Stimulated activated memory B cell treated with anti-CD40 and anti-IgM and Interleukin-4, amounts not matched to agents 10 μg/mL and 1 μg/mL and 100 μg/mL, for 72 hours (primary cell): Measurements from ENCODE around the gene UBR4.

Experiments used
- ATAC-seq: fragments of 150-1000 bp; cut with Tn5 transposase; 2 replicates; pipeline ENCODE4 v1.10.0; 2021
- H3K27ac Mint-ChIP-seq: one replicate; pipeline ENCODE4 v1.8.0; 2022; ENCODE audit warnings: mild to moderate bottlenecking, mixed read lengths
- H3K27me3 Mint-ChIP-seq: one replicate; pipeline ENCODE4 v1.8.0; 2022; ENCODE audit warnings: mixed read lengths
- H3K36me3 Mint-ChIP-seq: one replicate; pipeline ENCODE4 v1.8.0; 2022; ENCODE audit warnings: mixed read lengths
- H3K4me1 Mint-ChIP-seq: one replicate; pipeline ENCODE4 v1.8.0; 2022; ENCODE audit warnings: mixed read lengths
- H3K4me3 Mint-ChIP-seq: one replicate; pipeline ENCODE4 v1.8.0; 2022; ENCODE audit warnings: mild to moderate bottlenecking, moderate library complexity, mixed read lengths
- H3K9me3 Mint-ChIP-seq: one replicate; pipeline ENCODE4 v1.8.0; 2022; ENCODE audit warnings: mixed read lengths

The UBR4 gene

DNA sequence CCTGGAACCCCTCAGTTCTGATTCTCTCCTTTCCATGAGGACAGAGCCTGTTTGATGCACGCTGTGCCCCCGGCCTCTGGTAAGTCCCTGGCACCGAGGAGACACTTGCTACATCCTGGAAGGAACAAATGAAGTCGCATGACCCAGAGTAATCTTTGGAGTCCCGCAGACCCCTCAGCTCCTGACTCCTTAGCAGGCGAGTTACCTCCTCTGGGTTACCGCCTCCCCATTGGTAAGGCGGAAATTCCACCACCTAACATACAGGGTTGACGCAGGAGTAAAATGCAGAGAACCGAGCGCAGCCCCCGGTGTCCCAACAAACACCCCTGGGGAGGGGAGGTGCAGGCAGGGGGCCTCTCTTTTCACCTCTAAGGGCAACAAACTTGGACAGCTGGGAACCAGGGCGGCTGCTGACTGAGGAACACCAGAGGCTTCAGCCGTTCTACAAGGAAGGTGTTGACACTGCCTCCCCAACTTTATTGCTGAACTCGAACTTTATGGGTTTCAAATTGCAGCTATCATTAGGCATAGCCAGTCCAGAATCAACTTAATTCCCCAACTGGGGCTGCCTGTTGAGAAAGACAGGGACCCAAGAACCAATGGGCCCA lies 138.3 kb downstream of the UBR4 start:
- H3K36me3 Mint-ChIP-seq: peaks cover 41% of the 10 kb centered on the region
- H3K9me3 Mint-ChIP-seq: no peaks in the 10 kb centered on the region
- no peak overlapping the region for H3K27ac Mint-ChIP-seq
- H3K4me3 Mint-ChIP-seq: no peak overlapping the region
- no peak for ATAC-seq
- H3K4me1 Mint-ChIP-seq: no peaks in the 10 kb centered on the region
- no peaks in the 10 kb centered on the region for H3K27me3 Mint-ChIP-seq

DNA sequence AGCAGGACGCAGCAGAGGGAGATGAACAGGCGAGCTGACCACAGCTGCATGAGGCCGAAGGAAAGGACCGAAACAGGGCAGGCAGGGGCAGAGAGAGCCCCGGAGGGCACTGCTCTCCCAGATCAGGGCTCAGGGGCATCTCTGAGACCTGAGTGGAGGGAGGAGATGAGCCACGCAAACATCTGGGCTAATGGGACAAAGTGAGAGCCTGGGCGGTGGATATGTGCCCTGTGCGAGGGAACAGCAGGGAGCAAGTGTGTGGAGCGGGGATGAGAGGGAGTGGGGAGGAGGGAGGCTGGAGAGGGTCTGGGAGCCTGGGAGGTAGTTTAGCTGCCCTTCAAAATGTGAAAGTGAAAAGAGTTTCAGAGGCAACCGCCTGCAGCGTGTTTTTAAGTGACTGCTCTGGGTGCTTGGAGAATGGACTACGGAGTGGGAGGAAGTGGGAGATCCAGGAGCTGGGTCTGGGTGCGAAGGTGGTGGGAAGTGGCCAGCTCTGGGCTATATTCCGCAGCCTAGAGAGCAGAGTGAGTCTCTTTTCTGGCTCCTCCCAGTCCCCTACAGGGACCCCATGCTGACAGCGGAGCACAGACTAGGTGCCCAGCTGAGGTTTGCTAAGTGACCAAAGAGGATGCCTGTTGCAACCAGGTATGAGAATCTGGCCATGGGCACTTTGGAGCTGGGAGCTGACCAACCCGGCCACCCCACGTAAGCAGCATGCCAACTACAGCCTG lies 139.0 kb downstream of the UBR4 start:
- H3K9me3 Mint-ChIP-seq: no peaks in the 10 kb centered on the region
- no peaks in the 10 kb centered on the region for H3K27me3 Mint-ChIP-seq
- ATAC-seq: no peak
- H3K36me3 Mint-ChIP-seq: peaks cover 33% of the 10 kb centered on the region
- H3K4me3 Mint-ChIP-seq: no peak overlapping the region
- H3K27ac Mint-ChIP-seq: no peak overlapping the region
- no peaks in the 10 kb centered on the region for H3K4me1 Mint-ChIP-seq

DNA sequence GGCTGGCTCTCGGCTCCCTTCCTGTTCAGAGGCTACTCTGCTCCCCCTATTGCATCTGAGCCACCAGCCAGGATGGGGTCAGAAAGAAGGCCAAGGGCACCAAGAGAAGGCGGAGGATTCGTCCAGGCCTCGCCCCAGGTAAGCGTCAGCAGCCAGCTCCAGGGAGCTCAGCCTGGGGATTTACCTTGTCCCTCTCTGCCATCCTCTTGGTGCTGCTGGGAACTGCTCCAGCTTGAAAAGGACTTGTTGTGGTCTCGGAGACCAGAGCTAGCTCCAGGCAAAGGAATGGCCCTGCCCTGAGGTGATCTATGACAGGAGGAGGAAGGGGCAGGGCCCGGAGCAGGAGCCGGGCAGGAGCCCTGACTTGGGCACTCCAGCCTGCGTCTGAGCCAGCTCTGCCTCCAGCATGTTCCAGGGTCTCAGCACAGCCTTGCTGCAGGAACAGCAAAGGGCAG lies 139.8 kb downstream of the UBR4 start:
- ATAC-seq: no peak
- no peak overlapping the region for H3K4me3 Mint-ChIP-seq
- no peaks in the 10 kb centered on the region for H3K27me3 Mint-ChIP-seq
- no peaks in the 10 kb centered on the region for H3K4me1 Mint-ChIP-seq
- H3K9me3 Mint-ChIP-seq: no peaks in the 10 kb centered on the region
- no peak overlapping the region for H3K27ac Mint-ChIP-seq
- H3K36me3 Mint-ChIP-seq: peaks cover 25% of the 10 kb centered on the region

DNA sequence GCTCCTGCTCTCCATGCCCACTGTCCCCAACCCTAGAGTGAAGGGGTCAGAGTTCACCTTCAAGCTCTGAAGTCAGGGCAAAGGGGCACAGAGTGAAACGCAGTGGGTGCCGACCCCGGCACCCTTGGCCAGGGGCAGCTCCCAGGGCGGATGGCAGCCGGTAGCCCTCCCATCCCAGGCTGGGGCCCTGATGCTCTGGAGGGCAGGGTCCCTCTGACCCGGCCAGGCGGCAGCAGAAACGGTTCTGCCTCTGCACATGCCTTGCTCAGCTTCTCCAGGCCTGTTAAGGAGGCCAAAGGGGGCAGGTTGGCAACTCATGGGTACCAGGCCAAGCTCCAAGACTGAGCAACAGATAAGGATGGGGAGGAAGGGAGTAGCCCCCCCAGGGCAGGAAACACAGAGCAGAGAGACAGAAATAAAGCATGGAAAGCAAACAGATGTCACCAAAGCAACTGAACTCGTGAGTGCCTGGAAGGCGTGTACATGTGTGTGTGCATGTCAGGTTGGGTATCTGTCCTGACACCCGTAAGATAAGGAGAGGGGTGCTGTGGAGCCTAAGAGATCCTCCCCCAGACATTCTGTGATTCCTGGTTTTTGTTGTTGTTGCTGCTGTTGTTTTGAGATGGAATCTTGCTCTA lies 141.3 kb downstream of the UBR4 start:
- H3K9me3 Mint-ChIP-seq: no peaks in the 10 kb centered on the region
- no peaks in the 10 kb centered on the region for H3K27me3 Mint-ChIP-seq
- H3K27ac Mint-ChIP-seq: no peak overlapping the region
- no peak for ATAC-seq
- no peaks in the 10 kb centered on the region for H3K4me1 Mint-ChIP-seq
- no peak overlapping the region for H3K4me3 Mint-ChIP-seq
- peaks cover 10% of the 10 kb centered on the region for H3K36me3 Mint-ChIP-seq

DNA sequence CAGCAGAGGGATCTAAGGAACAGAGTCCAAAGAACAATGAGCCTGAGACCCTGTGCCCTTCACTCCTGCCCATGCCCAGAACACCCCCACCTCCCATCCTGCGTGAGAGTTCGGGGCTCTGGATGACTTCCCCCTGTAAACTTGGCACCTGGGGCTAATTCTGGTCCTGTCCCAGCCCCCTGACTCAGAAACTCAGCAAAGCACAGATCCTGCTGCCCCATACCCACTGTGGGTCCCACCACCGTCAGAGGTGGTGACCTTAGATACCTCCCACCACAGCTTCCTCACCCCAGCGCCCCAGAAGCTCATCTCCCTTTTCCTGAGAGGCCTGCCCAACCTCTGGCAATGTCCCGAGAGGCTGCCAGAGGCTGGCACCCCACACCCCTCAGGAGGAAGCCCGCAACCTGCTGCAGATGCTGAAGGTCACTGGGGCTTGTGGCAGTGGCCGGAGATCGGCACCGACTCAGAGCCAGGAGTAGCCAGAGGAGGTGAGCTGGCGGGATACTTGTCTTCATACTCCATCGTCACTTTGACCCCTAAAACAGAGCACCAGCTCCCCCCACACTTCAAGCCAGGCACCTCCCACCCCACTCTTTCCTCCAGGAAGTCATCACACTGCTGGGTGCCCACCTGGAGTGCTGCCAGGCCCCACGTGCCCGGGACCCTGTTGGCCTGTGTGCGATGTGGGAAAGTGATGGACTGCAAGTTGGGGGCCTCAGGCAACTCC lies 142.0 kb downstream of the UBR4 start:
- Mint-ChIP-seq H3K27me3 (no peaks in the 10 kb centered on the region), H3K4me3 (no peak overlapping the region), H3K27ac (no peak overlapping the region), H3K9me3 (no peaks in the 10 kb centered on the region), H3K4me1 (no peaks in the 10 kb centered on the region), H3K36me3 (peaks cover 4% of the 10 kb centered on the region)
- ATAC-seq: no peak

DNA sequence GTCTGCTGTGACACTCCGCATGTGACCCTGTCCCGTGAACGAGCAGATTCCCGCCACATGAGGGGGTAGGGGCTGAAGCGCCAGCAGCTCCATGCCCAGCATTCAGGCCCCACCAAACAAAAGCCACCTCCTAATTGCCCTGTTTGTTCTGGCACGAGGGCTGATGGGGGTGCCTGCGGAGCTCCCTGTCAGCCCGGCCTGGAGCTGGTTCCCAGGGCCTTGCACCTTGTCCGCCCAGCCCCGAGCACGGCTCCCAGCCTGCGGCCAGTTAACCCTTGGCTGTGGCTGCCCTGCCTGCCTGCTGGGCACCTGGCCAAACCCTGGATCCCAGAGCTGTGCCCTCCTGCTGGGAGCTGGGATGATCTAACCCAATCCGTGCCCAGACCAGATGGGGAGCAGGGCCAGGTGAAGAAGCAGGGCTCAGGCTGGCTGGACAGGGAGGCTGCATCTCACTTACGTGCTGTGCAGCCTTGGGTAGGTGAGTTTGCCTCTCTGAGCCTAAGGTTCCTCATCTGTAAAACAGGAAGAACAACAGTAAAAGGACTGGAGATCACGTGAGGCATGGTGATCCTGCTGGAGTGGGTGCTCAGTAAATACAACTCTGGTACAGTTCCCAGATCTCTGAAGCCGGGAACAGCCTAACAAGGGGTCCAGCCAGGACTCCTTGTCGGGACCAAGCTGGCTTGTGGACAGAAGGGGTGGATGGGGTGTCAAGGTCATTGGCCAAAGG lies 142.7 kb downstream of the UBR4 start:
- Mint-ChIP-seq H3K36me3 (no peaks in the 10 kb centered on the region), H3K4me3 (no peak overlapping the region), H3K9me3 (no peaks in the 10 kb centered on the region), H3K27ac (no peak overlapping the region), H3K4me1 (no peaks in the 10 kb centered on the region), H3K27me3 (no peaks in the 10 kb centered on the region)
- ATAC-seq: no peak

DNA sequence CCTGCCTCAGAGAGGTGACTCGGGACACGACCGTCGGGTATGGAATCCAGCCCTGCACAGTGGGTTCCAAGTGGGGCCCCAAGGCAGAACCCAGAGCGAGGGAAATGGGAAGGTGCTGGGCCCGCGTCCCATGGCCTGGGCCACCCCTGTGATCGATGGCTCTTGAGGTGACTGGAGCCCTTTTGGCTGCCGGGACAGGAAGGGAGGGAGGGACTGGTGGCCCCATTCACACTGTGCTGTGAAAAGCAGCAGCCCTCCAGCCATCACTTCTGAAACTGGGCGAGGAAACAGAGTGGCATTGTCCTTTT lies 143.2 kb downstream of the UBR4 start:
- Mint-ChIP-seq H3K27ac (no peak overlapping the region), H3K4me3 (no peak overlapping the region)
- no peak for ATAC-seq

DNA sequence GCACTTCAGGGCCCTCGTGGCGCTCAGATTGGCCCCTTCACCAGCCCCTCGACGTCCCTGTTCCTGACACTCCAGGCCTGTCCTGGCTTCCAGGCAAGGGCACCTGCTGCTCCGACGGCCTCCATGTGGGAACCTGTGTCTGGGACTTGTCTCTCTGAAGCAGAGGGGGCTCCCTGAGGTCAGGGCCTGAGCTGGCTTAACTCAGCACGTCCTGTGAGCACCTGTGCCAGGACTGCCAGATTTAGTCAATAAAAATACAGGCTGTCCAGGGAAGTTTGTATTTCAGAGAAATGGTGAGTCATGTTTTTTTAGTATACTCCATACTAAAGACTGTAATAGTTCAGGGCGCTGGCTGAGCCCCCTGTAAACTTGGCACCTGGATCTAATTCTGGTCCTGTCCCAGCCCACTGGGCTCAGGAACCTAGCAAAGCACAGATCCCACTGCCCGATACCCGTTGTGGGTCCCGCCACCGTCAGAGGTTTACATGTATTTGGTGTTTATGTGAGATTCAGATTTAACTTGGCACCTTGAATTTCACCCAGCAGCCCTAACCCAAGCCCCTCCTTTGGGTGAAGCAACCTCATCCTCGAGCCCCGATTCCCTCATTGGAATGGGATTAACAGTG lies 143.7 kb downstream of the UBR4 start:
- Mint-ChIP-seq H3K4me1 (no peaks in the 10 kb centered on the region), H3K9me3 (peaks cover 1% of the 10 kb centered on the region), H3K36me3 (no peaks in the 10 kb centered on the region), H3K27ac (no peak overlapping the region), H3K27me3 (no peaks in the 10 kb centered on the region), H3K4me3 (no peak overlapping the region)
- no peak for ATAC-seq

More for the DNA sequence above, 143.2 kb downstream of the UBR4 start:
- Mint-ChIP-seq H3K9me3 (no peaks in the 10 kb centered on the region), H3K36me3 (no peaks in the 10 kb centered on the region), H3K4me1 (no peaks in the 10 kb centered on the region), H3K27me3 (no peaks in the 10 kb centered on the region)

DNA sequence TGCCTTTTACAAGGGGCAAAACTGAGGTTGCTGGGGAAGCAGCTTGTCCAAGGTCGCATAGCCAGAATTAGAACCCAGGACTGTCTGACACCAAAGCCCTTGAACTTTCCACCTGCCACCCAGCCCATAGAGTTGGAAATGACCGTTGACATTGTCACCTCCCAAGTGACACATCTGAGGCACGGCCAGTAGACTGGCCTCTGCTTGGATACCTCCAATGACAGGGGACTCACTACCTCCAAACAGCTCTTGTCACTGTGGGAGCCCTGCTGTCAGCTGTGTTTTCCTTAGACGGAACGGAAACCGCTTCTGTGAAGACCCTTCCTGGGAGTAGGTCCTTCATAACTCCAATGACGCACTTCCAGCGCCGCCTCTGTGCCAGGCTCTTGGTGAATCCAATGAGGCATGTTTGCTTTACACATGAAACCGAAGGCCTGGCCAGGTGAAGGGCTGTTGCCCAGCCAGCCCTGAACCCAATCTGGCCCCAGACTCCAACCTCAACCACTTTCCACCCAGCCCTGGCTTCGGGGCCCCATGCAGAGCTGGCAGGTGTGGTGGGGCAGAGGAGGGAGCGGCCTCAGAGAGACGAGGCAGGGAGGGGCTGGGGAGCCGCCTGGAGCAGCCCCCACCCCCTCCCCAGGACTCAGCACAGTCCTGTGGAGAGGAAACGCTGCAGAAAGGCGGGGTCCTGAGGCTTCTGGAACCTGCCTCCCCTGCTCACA lies 144.4 kb downstream of the UBR4 start:
- H3K9me3 Mint-ChIP-seq: peaks cover 4% of the 10 kb centered on the region
- H3K4me1 Mint-ChIP-seq: no peaks in the 10 kb centered on the region
- no peak overlapping the region for H3K27ac Mint-ChIP-seq
- H3K36me3 Mint-ChIP-seq: no peaks in the 10 kb centered on the region
- ATAC-seq: no peak
- H3K27me3 Mint-ChIP-seq: no peaks in the 10 kb centered on the region
- H3K4me3 Mint-ChIP-seq: no peak overlapping the region

DNA sequence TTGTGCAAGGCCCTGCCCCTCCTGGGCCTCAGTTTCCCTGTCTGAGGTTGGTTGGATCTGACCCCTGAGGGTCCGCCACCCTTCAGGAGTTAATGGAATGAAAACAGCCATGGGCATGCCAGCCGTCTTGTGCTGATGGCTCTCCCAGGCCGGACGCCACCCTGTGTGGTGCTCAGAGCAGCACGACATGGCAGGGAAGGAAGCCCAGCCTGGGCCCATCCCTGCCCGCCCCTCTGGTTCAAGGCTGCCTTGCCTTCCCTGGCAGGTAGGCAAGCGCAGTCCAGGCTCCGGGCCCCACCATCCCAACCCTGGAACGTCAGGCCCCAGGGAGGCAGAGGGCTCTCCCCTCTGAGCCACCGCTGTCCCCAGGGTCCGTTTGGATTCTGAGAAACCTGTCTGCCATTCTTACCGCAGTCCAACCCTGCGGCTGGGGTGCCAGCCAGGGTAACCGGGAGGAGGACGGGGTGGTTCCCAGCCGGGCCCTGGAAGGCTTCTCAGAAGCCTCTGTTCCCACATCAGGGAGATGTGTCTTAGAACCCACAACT lies 145.1 kb downstream of the UBR4 start:
- no peaks in the 10 kb centered on the region for H3K27me3 Mint-ChIP-seq
- no peaks in the 10 kb centered on the region for H3K36me3 Mint-ChIP-seq
- H3K4me1 Mint-ChIP-seq: no peaks in the 10 kb centered on the region
- no peak overlapping the region for H3K4me3 Mint-ChIP-seq
- no peak for ATAC-seq
- H3K27ac Mint-ChIP-seq: no peak overlapping the region
- H3K9me3 Mint-ChIP-seq: peaks cover 4% of the 10 kb centered on the region

DNA sequence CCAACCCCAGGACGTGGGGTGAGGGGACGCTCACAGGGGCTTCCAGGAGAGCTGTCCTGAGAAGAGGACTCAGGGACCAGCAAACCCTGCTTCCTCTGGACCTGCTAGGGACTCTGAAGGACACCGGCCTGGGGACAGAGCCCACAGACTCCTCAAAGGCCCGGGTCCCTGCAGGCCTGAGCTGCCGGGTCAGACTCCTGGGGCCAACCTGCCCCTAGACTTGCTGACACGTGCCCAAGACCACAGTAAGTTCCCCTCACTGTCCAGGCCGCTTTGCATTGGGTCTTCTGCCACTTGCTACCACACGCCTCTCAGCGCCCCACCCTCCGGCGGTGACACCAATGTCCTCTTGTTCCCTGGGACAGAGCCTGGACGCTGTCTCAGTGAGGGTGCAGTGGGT lies 146.9 kb downstream of the UBR4 start:
- Mint-ChIP-seq H3K4me3 (no peak overlapping the region), H3K4me1 (no peaks in the 10 kb centered on the region), H3K27ac (no peak overlapping the region), H3K27me3 (peaks cover 9% of the 10 kb centered on the region), H3K36me3 (no peaks in the 10 kb centered on the region), H3K9me3 (peaks cover 4% of the 10 kb centered on the region)
- ATAC-seq: no peak

DNA sequence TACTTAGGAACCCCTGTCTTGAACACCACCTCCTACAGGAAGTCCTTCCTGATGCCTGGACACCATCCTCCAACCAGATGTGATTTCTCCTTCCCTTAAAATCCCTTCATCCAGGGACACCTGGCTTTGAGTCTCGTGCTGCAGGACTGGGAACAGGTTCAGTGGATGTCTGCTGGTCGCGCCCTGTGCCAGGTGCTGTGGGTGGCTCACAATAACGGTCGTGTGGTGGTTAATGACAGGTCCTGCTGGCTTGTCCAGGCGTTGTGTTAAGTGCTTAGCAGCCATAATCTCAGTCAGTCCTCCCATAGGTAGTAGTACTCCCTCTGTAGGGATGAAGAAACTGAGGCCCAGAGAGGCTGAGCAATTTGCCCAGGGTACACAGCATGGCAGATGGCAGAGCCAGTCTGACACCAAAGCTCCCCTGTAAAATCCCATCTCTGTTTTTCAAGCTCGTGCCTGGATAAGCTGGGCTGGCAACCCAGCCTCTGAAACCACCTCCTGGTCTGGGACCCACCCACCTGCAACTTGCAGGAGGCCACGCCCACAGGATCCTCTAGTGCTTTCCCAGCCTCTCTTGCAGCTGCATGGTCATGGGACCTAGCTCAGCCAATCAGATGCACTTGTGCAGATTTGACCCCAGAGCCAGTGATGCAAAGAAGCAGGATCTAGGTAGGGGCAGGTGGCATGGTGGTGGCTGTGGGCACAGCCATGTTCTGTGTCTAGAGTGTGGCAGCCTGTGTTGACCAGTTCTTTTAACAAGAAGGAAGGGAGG lies 147.6 kb downstream of the UBR4 start:
- H3K4me3 Mint-ChIP-seq: no peak overlapping the region
- no peaks in the 10 kb centered on the region for H3K36me3 Mint-ChIP-seq
- no peak overlapping the region for H3K27ac Mint-ChIP-seq
- peaks cover 15% of the 10 kb centered on the region for H3K27me3 Mint-ChIP-seq
- H3K4me1 Mint-ChIP-seq: no peaks in the 10 kb centered on the region
- H3K9me3 Mint-ChIP-seq: peaks cover 4% of the 10 kb centered on the region
- no peak for ATAC-seq

DNA sequence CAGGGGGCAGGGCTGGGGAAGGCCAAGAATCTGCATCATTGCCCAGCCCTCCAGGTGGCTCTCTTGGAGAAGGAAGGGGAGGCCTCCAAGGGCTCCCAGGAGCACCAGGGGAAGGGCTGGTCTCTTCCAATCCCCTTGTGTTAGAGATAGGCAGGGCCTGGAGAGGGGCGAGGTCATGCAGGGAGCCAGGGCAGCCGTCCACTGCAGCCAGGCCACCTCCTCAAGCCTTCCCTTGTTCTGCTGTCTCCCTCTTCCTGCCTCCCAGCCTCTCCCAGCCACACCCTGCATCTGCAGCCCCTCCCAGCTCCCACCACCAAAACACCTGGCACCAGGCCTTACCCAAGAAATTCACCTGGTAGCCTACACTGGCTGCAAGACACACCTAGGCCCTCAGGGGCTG lies 148.3 kb downstream of the UBR4 start:
- ATAC-seq: no peak
- Mint-ChIP-seq H3K27ac (no peak overlapping the region), H3K36me3 (no peaks in the 10 kb centered on the region), H3K9me3 (peaks cover 4% of the 10 kb centered on the region), H3K4me3 (no peak overlapping the region), H3K4me1 (no peaks in the 10 kb centered on the region), H3K27me3 (peaks cover 21% of the 10 kb centered on the region)
